ENCODE measurements around the gene RHNO1.

- TF ChIP-seq CTCF (conservative IDR thresholded peaks at IDR 0.05 in 1 of 2, IDR thresholded peaks at IDR 0.05 in 1 of 2; ENCODE audit: low read depth in 1 of 2, low read length in 2 of 2) = no peak
- TF ChIP-seq EZH2 (IDR thresholded peaks at IDR 0.05; ENCODE audit: low read length, missing control alignments) = no peak
These were observed 56.6 kb downstream of the RHNO1 start for GRCh38 chr12:2933586-2933985.
